Parathyroid adenoma (tissue), 2 donors: ENCODE results near the gene MORN3.
"Not testable (repeated sequence)": the region's sequence is repeated elsewhere in the genome, so short reads cannot be mapped to it uniquely, and the experiment has no call there.

Experiments used
- H2AFZ ChIP-seq: fragments of 300-600 bp; sonication (generic); one replicate; pipeline ENCODE4 v1.7.0; 2017; ENCODE audit warnings: antibody characterized with exemption, mild to moderate bottlenecking
- H3K27ac ChIP-seq: fragments of 300-600 bp; sonication (generic); one replicate; pipeline ENCODE4 v1.7.0; 2017
- H3K27me3 ChIP-seq: fragments of 300-600 bp; sonication (generic); one replicate; pipeline ENCODE4 v1.7.0; 2017; ENCODE audit warnings: low read length; ENCODE audit not compliant: control insufficient read depth, insufficient read depth
- H3K36me3 ChIP-seq: fragments of 300-600 bp; sonication (generic); one replicate; pipeline ENCODE4 v1.7.0; 2017; ENCODE audit warnings: low read length; ENCODE audit not compliant: control insufficient read depth, insufficient read depth
- H3K4me1 ChIP-seq: fragments of 300-600 bp; sonication (generic); one replicate; pipeline ENCODE4 v1.7.0; 2017; ENCODE audit warnings: control low read depth
- H3K4me2 ChIP-seq: fragments of 300-600 bp; sonication (generic); one replicate; pipeline ENCODE4 v1.7.0; 2017; ENCODE audit warnings: low read length
- H3K4me3 ChIP-seq: fragments of 300-600 bp; sonication (generic); one replicate; pipeline ENCODE4 v1.7.0; 2017; ENCODE audit warnings: low read depth, low read length
- H3K79me2 ChIP-seq: fragments of 300-600 bp; sonication (generic); one replicate; pipeline ENCODE4 v1.7.0; 2017; ENCODE audit warnings: control low read depth
- H3K9ac ChIP-seq: fragments of 300-600 bp; sonication (generic); one replicate; pipeline ENCODE4 v1.7.0; 2017; ENCODE audit warnings: mild to moderate bottlenecking
- H3K9me3 ChIP-seq: fragments of 300-600 bp; sonication (generic); one replicate; pipeline ENCODE4 v1.7.0; 2017; ENCODE audit warnings: low read length; ENCODE audit not compliant: control insufficient read depth
- CTCF ChIP-seq: fragments of 300-600 bp; sonication (generic); IDR thresholded peaks from one replicate; pipeline ENCODE4 v1.7.0; 2017; ENCODE audit warnings: antibody characterized with exemption, mild to moderate bottlenecking
- donor health status: primary hyperparathyroidism.

The MORN3 gene

GRCh38 chr12:121676190-121676589 is 6.7 kb upstream of the MORN3 start:
- TF ChIP-seq CTCF: no peak

GRCh38 chr12:121673013-121673511 is 3.6 kb upstream of the MORN3 start:
- Histone ChIP-seq H3K4me3 (peak overlapping the region; percentile 71), H3K79me2 (no peaks in the 10 kb centered on the region), H3K4me1 (no peaks in the 10 kb centered on the region), H3K4me2 (peak overlapping the region; percentile 85), H3K9me3 (no peaks in the 10 kb centered on the region), H3K9ac (no peak overlapping the region), H3K27me3 (no peaks in the 10 kb centered on the region), H3K27ac (peak overlapping the region; percentile 60), H2AFZ (peak overlapping the region; percentile 74), H3K36me3 (no peaks in the 10 kb centered on the region)
- TF ChIP-seq CTCF: no peak

More at GRCh38 chr12:121676190-121676589, 6.7 kb upstream of the MORN3 start:
- no peaks in the 10 kb centered on the region for H3K79me2 ChIP-seq
- no peak overlapping the region for H3K4me2 ChIP-seq
- no peaks in the 10 kb centered on the region for H3K9me3 ChIP-seq
- no peak overlapping the region for H3K9ac ChIP-seq
- H3K27ac ChIP-seq: no peak overlapping the region
- H3K27me3 ChIP-seq: no peaks in the 10 kb centered on the region
- H3K4me3 ChIP-seq: no peak overlapping the region
- H3K36me3 ChIP-seq: no peaks in the 10 kb centered on the region
- no peak overlapping the region for H2AFZ ChIP-seq
- H3K4me1 ChIP-seq: peaks cover 9% of the 10 kb centered on the region

GRCh38 chr12:121668750-121669520 is 519 bp downstream of the MORN3 start:
- Histone ChIP-seq H3K9me3 (no peaks in the 10 kb centered on the region), H3K4me2 (no peak overlapping the region), H3K4me3 (no peak overlapping the region), H3K36me3 (no peaks in the 10 kb centered on the region), H3K79me2 (no peaks in the 10 kb centered on the region), H3K27ac (no peak overlapping the region), H2AFZ (no peak overlapping the region), H3K9ac (no peak overlapping the region), H3K4me1 (no peaks in the 10 kb centered on the region), H3K27me3 (no peaks in the 10 kb centered on the region)
- TF ChIP-seq CTCF: peak; percentile 67

GRCh38 chr12:121666829-121667228 is 2.6 kb downstream of the MORN3 start:
- H3K27ac ChIP-seq, H2AFZ ChIP-seq, H3K9ac ChIP-seq, H3K79me2 ChIP-seq, H3K27me3 ChIP-seq, H3K4me1 ChIP-seq, H3K4me2 ChIP-seq, H3K4me3 ChIP-seq, H3K9me3 ChIP-seq, H3K36me3 ChIP-seq: not testable (repeated sequence)

- Histone ChIP-seq H3K4me2 (no peak overlapping the region), H3K79me2 (no peaks in the 10 kb centered on the region), H3K36me3 (no peaks in the 10 kb centered on the region), H3K4me1 (no peaks in the 10 kb centered on the region), H3K9me3 (no peaks in the 10 kb centered on the region), H3K4me3 (no peak overlapping the region), H3K9ac (no peak overlapping the region), H3K27ac (no peak overlapping the region), H3K27me3 (no peaks in the 10 kb centered on the region), H2AFZ (no peak overlapping the region)
- no peak for TF ChIP-seq CTCF
Observed at GRCh38 chr12:121663610-121663929, 5.9 kb downstream of the MORN3 start.

GRCh38 chr12:121661353-121662105 is 7.9 kb downstream of the MORN3 start:
- H3K36me3 ChIP-seq, H3K9me3 ChIP-seq, H3K4me1 ChIP-seq, H3K9ac ChIP-seq, H3K27me3 ChIP-seq, H3K79me2 ChIP-seq, H3K4me2 ChIP-seq, H2AFZ ChIP-seq, H3K27ac ChIP-seq, H3K4me3 ChIP-seq: not testable (repeated sequence)
